Adrenal gland (tissue), 12 donors: ENCODE measurements around the gene SCN1B. TPM values are rescaled to one million over a fixed set of nuclear protein-coding genes. Genes with fewer than 3 reads are reported as not detected.
"Not testable (repeated sequence)": the region's sequence is repeated elsewhere in the genome, so short reads cannot be mapped to it uniquely, and the experiment has no call there.

ENCODE experiments used
- DNase-seq, 7 donors: peaks; one replicate each; pipeline ENCODE4 v3.0.0-alpha.2; 2019 to 2020
- H3K27ac ChIP-seq, 5 donors: fragments of 200-600 bp; sonication (generic) in 4 of 5; 1 replicate in 3 of 5; 2 replicates in 2 of 5; pipeline versions ENCODE4 v1.5.1 to v1.8.0; 2016 to 2020; ENCODE audit warnings: mild to moderate bottlenecking in 1 of 5
- H3K27me3 ChIP-seq: fragments of 200-600 bp; 2 replicates; pipeline ENCODE4 v1.8.0; 2021
- H3K36me3 ChIP-seq, 2 donors: fragments of 200-600 bp; replicated peaks in 1 of 2; 1 replicate in 1 of 2; 2 replicates in 1 of 2; pipeline versions ENCODE4 v1.5.1 to v1.8.0; 2018 to 2022
- H3K4me1 ChIP-seq, 2 donors: fragments of 200-600 bp; replicated peaks in 1 of 2; 1 replicate in 1 of 2; 2 replicates in 1 of 2; pipeline versions ENCODE4 v1.5.1 to v1.8.0; 2018 to 2021
- H3K4me3 ChIP-seq, 4 donors: fragments of 200-600 bp; sonication (generic) in 3 of 4; one replicate each; pipeline ENCODE4 v1.5.1; 2016 to 2018
- H3K9me3 ChIP-seq, 3 donors: fragments of 200-600 bp; sonication (generic) in 1 of 3; replicated peaks in 1 of 3; 1 replicate in 2 of 3; 2 replicates in 1 of 3; pipeline versions ENCODE4 v1.5.1 to v1.8.0; 2016 to 2021
- CTCF ChIP-seq, 6 experiments: fragments of 450-650 bp in 4 of 6; fragments of 200-600 bp in 2 of 6; sonication (generic) in 1 of 6; IDR thresholded peaks; 1 replicate in 5 of 6; 2 replicates in 1 of 6; pipeline versions ENCODE4 v1.5.1 to v1.8.0; 2016 to 2021; ENCODE audit warnings: antibody characterized with exemption in 6 of 6, mild to moderate bottlenecking in 2 of 6, moderate library complexity in 1 of 6
- POLR2A ChIP-seq, 2 donors: fragments of 450-650 bp; IDR thresholded peaks; one replicate each; pipeline ENCODE4 v1.6.1; 2017; ENCODE audit warnings: antibody characterized with exemption in 2 of 2, mild to moderate bottlenecking in 2 of 2, moderate library complexity in 1 of 2
- WGBS, 4 donors: extraction: QIAGEN DNeasy Blood & Tissue Kit in 2 of 4; methylation state at CpG; one replicate each; pipeline versions ENCODE4 v1.1.5 to v1.1.7; 2013 to 2017; 5-methylcytosine and 5-hydroxymethylcytosine counted together
- intact Hi-C, 2 donors: fragments of 100-400 bp; cut with DNase I; formaldehyde crosslinking; loops; one replicate each; pipeline versions ENCODE4 v1.14.1 to v1.15.0; 2022 to 2023
- polyA plus RNA-seq, 3 donors: library from polyadenylated mRNA; stranded (reverse); fragments of 200-250 nt in 2 of 3; fragments of 350-450 nt in 1 of 3; fragmentation: Illumina TruSeq in 1 of 3; extraction: RNeasy Lipid Tissue Mini Kit (QIAGEN cat#74804) in 1 of 3; gene quantifications; one replicate each; pipeline ENCODE4 v1.2.3, GENCODE V29; 2013 to 2014
- total RNA-seq, 9 donors: library from RNA; depleted of rRNA in 4 of 9; stranded (reverse); fragments of >200 nt in 4 of 9; fragments of 120-200 nt in 1 of 9; fragmentation: NEBNext Ultra II Directional in 1 of 9; extraction: Animal tissue kit (Norgen Biotek cat#: 25700) in 1 of 9; gene quantifications; one replicate each; pipeline versions ENCODE4 v1.1.0 to v1.2.4, GENCODE V29; 2013 to 2023
- donor health status: healthy with polysubstance abuse.
- donor health status: Bipolar disorder and iron deficiency.
- donor health status: DM: yes; HTN: yes; CAD: no.
- donor health status: DM: no; HTN: no; CAD: no.
- donor health status: DM: no; HTN: no; CAD: no.
- donor health status: DM: yes; HTN: yes; CAD: no.

SCN1B gene
- total and polyA plus RNA-seq, 12 donors: 0.83 to 34.5 (median 13.8) TPM

- Histone ChIP-seq H3K4me1 (no peaks in the 10 kb centered on the region), H3K27ac (no peak overlapping the region), H3K4me3 (no peak overlapping the region), H3K9me3 (no peaks in the 10 kb centered on the region), H3K27me3 (no peaks in the 10 kb centered on the region), H3K36me3 (no peaks in the 10 kb centered on the region)
- TF ChIP-seq POLR2A (IDR thresholded peaks at IDR 0.05) (no peak), CTCF (IDR thresholded peaks at IDR 0.05) (no peak)
- DNase-seq: peak in 4 of 7 donors; percentile 25 to 75 (median 54)
- intact Hi-C loops: no loop called here
- WGBS, 4 donors: 54 to 69% (median 59%) methylated on average over 3 to 12 of the region's 12 CpGs
Measured at GRCh38 chr19:35048911-35049411, 18.7 kb downstream of the SCN1B start.

- Histone ChIP-seq H3K27me3 (no peaks in the 10 kb centered on the region), H3K27ac (no peak overlapping the region), H3K36me3 (no peaks in the 10 kb centered on the region), H3K4me1 (no peaks in the 10 kb centered on the region), H3K4me3 (no peak overlapping the region), H3K9me3 (no peaks in the 10 kb centered on the region)
- WGBS, 4 donors: 71 to 81% (median 78%) methylated on average over 5 of the region's 5 CpGs
- no peak for DNase-seq
- intact Hi-C loops: no loop called here
- TF ChIP-seq POLR2A (IDR thresholded peaks at IDR 0.05): no peak
- TF ChIP-seq CTCF (IDR thresholded peaks at IDR 0.05): no peak
Measured at GRCh38 chr19:35049456-35049855, 19.2 kb downstream of the SCN1B start.

- H3K4me1 ChIP-seq, H3K9me3 ChIP-seq, DNase-seq, H3K36me3 ChIP-seq, H3K27me3 ChIP-seq, H3K27ac ChIP-seq, H3K4me3 ChIP-seq, intact Hi-C loops: not testable (repeated sequence)
- 88 to 99% (median 95%) methylated on average over 2 of the region's 2 CpGs for WGBS, 4 donors
Measured at GRCh38 chr19:35050662-35051061, 20.4 kb downstream of the SCN1B start.

- WGBS, 4 donors: 79 to 94% (median 93%) methylated on average over 3 to 4 of the region's 4 CpGs
- intact Hi-C loops, H3K9me3 ChIP-seq, H3K27me3 ChIP-seq, DNase-seq, H3K4me1 ChIP-seq, H3K36me3 ChIP-seq, H3K27ac ChIP-seq, H3K4me3 ChIP-seq: not testable (repeated sequence)
Measured at GRCh38 chr19:35051268-35051667, 21.0 kb downstream of the SCN1B start.

- WGBS, 4 donors: 82 to 95% (median 93%) methylated on average over 5 of the region's 5 CpGs
- intact Hi-C loops: no loop called here
- no peak overlapping the region for H3K27ac ChIP-seq
- H3K9me3 ChIP-seq: no peaks in the 10 kb centered on the region
- no peaks in the 10 kb centered on the region for H3K27me3 ChIP-seq
- H3K36me3 ChIP-seq: no peaks in the 10 kb centered on the region
- H3K4me1 ChIP-seq: no peaks in the 10 kb centered on the region
- TF ChIP-seq POLR2A (IDR thresholded peaks at IDR 0.05) (no peak), CTCF (IDR thresholded peaks at IDR 0.05) (no peak)
- no peak overlapping the region for H3K4me3 ChIP-seq
- no peak for DNase-seq
Measured at GRCh38 chr19:35051796-35052195, 21.5 kb downstream of the SCN1B start.
